ENCODE results near the gene MRTFB.

The MRTFB gene

DNA sequence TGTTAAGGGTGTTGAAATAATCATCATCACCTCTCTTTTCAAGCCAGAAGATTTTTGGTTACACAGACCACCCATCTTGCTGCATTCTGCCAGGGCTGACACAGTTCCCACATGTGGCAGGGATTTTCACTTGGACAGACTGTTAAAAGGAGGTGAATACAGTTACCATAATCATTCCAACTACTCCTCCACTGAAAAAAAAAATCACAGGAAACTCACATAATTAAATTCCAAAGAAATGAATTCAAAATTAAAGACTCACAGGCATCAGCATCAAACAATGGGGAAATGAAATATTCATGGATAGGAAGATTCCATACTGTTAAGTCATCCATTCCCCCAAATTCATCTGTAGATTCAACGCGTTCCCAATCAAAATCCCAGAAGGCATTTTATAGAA, 209.4 kb downstream of the MRTFB start:
- H3K4ac ChIP-seq (ENCODE audit: low read depth, low read length), result no peak overlapping the region
- H3K18ac ChIP-seq (ENCODE audit: low read length), result no peak overlapping the region
- no peak overlapping the region for H2BK15ac ChIP-seq (replicated peaks; ENCODE audit: low read depth)
- H2BK120ac ChIP-seq (ENCODE audit: low read depth, low read length), result no peak overlapping the region
- no peak overlapping the region for H3K23ac ChIP-seq (ENCODE audit: low read length)
- DNase-seq, result no peak
- no CpG with 5 or more reads among the region's 2 CpGs for WGBS (ENCODE audit: extremely low coverage, insufficient coverage, low lambda C conversion rate)
- no peak overlapping the region for H3K9ac ChIP-seq (ENCODE audit: low read length)
- H3K27ac ChIP-seq (ENCODE audit: low read depth, low read length), result no peak overlapping the region
- no peaks in the 10 kb centered on the region for H3K27me3 ChIP-seq (ENCODE audit: insufficient read depth, low read length, poor library complexity)
- no peaks in the 10 kb centered on the region for H3K79me1 ChIP-seq (ENCODE audit: low read length)
- H3K36me3 ChIP-seq (ENCODE audit: control insufficient read depth, insufficient read depth, low read length), result no peaks in the 10 kb centered on the region
- no peak overlapping the region for H3K4me2 ChIP-seq (ENCODE audit: low read length)
- H2AK5ac ChIP-seq (ENCODE audit: low read length), result no peak overlapping the region
- no peak overlapping the region for H4K5ac ChIP-seq (ENCODE audit: low read length)
- no peak overlapping the region for H3K4me3 ChIP-seq (ENCODE audit: low read length)
- H3K79me2 ChIP-seq (ENCODE audit: control insufficient read depth, insufficient read depth, low read length), result no peaks in the 10 kb centered on the region
- no peak overlapping the region for H2BK5ac ChIP-seq (ENCODE audit: low read length)
- H3K4me1 ChIP-seq (ENCODE audit: control insufficient read depth, low read depth, low read length), result no peaks in the 10 kb centered on the region
- no peak overlapping the region for H4K8ac ChIP-seq (ENCODE audit: low read depth, low read length)
- H3K56ac ChIP-seq (ENCODE audit: low read length), result no peak overlapping the region

GRCh38 chr16:14283786-14284185, 212.7 kb downstream of the MRTFB start:
- no peak overlapping the region for H3K4me2 ChIP-seq (ENCODE audit: low read length)
- WGBS (ENCODE audit: extremely low coverage, insufficient coverage, low lambda C conversion rate), result no CpG with 5 or more reads among the region's 7 CpGs
- H3K56ac ChIP-seq (ENCODE audit: low read length), result no peak overlapping the region

GRCh38 chr16:14284371-14284770, 213.3 kb downstream of the MRTFB start:
- Histone ChIP-seq H2AK5ac (ENCODE audit: low read length) (no peak overlapping the region), H3K4me1 (ENCODE audit: control insufficient read depth, low read depth, low read length) (no peaks in the 10 kb centered on the region), H3K9ac (ENCODE audit: low read length) (no peak overlapping the region), H3K4me3 (ENCODE audit: low read length) (no peak overlapping the region), H3K27me3 (ENCODE audit: insufficient read depth, low read length, poor library complexity) (no peaks in the 10 kb centered on the region), H3K79me2 (ENCODE audit: control insufficient read depth, insufficient read depth, low read length) (no peaks in the 10 kb centered on the region), H4K5ac (ENCODE audit: low read length) (no peak overlapping the region), H2BK120ac (ENCODE audit: low read depth, low read length) (no peak overlapping the region), H3K79me1 (ENCODE audit: low read length) (no peaks in the 10 kb centered on the region), H3K36me3 (ENCODE audit: control insufficient read depth, insufficient read depth, low read length) (no peaks in the 10 kb centered on the region), H3K4me2 (ENCODE audit: low read length) (no peak overlapping the region), H3K56ac (ENCODE audit: low read length) (no peak overlapping the region), H3K18ac (ENCODE audit: low read length) (no peak overlapping the region), H2BK15ac (replicated peaks; ENCODE audit: low read depth) (no peak overlapping the region), H3K4ac (ENCODE audit: low read depth, low read length) (no peak overlapping the region), H4K8ac (ENCODE audit: low read depth, low read length) (no peak overlapping the region), H3K27ac (ENCODE audit: low read depth, low read length) (no peak overlapping the region), H3K23ac (ENCODE audit: low read length) (no peak overlapping the region), H2BK5ac (ENCODE audit: low read length) (no peak overlapping the region)
- WGBS (ENCODE audit: extremely low coverage, insufficient coverage, low lambda C conversion rate), result no CpG with 5 or more reads among the region's 5 CpGs
- no peak for DNase-seq

More at GRCh38 chr16:14283786-14284185, 212.7 kb downstream of the MRTFB start:
- Histone ChIP-seq H3K9ac (ENCODE audit: low read length) (no peak overlapping the region), H4K5ac (ENCODE audit: low read length) (no peak overlapping the region), H2AK5ac (ENCODE audit: low read length) (no peak overlapping the region), H3K79me1 (ENCODE audit: low read length) (no peaks in the 10 kb centered on the region), H3K4ac (ENCODE audit: low read depth, low read length) (no peak overlapping the region), H3K36me3 (ENCODE audit: control insufficient read depth, insufficient read depth, low read length) (no peaks in the 10 kb centered on the region), H2BK15ac (replicated peaks; ENCODE audit: low read depth) (no peak overlapping the region), H2BK120ac (ENCODE audit: low read depth, low read length) (no peak overlapping the region), H2BK5ac (ENCODE audit: low read length) (no peak overlapping the region), H3K4me3 (ENCODE audit: low read length) (no peak overlapping the region), H3K27me3 (ENCODE audit: insufficient read depth, low read length, poor library complexity) (no peaks in the 10 kb centered on the region), H4K8ac (ENCODE audit: low read depth, low read length) (no peak overlapping the region), H3K4me1 (ENCODE audit: control insufficient read depth, low read depth, low read length) (no peaks in the 10 kb centered on the region), H3K27ac (ENCODE audit: low read depth, low read length) (no peak overlapping the region), H3K79me2 (ENCODE audit: control insufficient read depth, insufficient read depth, low read length) (no peaks in the 10 kb centered on the region), H3K18ac (ENCODE audit: low read length) (no peak overlapping the region), H3K23ac (ENCODE audit: low read length) (no peak overlapping the region)
- DNase-seq, result no peak

DNA sequence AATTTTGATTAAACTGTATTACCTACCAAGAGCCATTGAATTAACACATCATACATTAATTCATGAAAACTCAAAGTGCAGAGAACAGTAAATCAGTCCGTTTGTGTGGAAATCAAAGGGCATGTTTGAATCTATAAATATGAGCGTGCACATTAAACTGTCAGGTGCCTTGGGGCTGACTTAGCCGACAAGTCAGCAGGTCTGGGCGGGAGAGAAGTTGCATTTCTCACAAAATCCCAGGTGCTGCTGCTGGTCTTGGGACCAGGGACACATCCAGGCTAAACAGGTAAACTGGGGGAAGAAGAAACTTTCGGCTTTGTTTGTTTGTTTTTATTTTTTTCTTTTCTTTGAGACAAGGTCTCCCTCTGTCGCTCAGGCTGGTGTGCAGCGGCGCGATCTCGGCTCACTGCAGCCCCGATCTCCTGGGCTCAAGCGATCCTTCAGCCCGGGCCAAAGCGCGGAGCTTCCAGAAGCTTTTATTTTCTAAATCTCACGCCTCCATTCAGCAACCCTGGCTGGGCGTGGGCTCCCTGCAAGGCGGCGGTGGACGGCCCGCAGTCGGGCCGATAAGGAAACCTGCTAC, 213.9 kb downstream of the MRTFB start:
- Histone ChIP-seq H3K4me3 (ENCODE audit: low read length) (peak overlapping the region; percentile 42), H2BK5ac (ENCODE audit: low read length) (no peak overlapping the region), H3K4ac (ENCODE audit: low read depth, low read length) (no peak overlapping the region), H3K36me3 (ENCODE audit: control insufficient read depth, insufficient read depth, low read length) (no peaks in the 10 kb centered on the region), H3K56ac (ENCODE audit: low read length) (peak overlapping the region; percentile 73), H3K4me2 (ENCODE audit: low read length) (peak overlapping the region; percentile 94), H3K9ac (ENCODE audit: low read length) (peak overlapping the region; percentile 50), H3K4me1 (ENCODE audit: control insufficient read depth, low read depth, low read length) (no peaks in the 10 kb centered on the region), H4K8ac (ENCODE audit: low read depth, low read length) (no peak overlapping the region), H3K79me1 (ENCODE audit: low read length) (no peaks in the 10 kb centered on the region), H2BK120ac (ENCODE audit: low read depth, low read length) (no peak overlapping the region), H2BK15ac (replicated peaks; ENCODE audit: low read depth) (no peak overlapping the region), H3K27me3 (ENCODE audit: insufficient read depth, low read length, poor library complexity) (no peaks in the 10 kb centered on the region), H2AK5ac (ENCODE audit: low read length) (no peak overlapping the region), H3K18ac (ENCODE audit: low read length) (peak overlapping the region; percentile 76), H4K5ac (ENCODE audit: low read length) (no peak overlapping the region), H3K23ac (ENCODE audit: low read length) (no peak overlapping the region), H3K79me2 (ENCODE audit: control insufficient read depth, insufficient read depth, low read length) (no peaks in the 10 kb centered on the region), H3K27ac (ENCODE audit: low read depth, low read length) (no peak overlapping the region)
- no CpG with 5 or more reads among the region's 23 CpGs for WGBS (ENCODE audit: extremely low coverage, insufficient coverage, low lambda C conversion rate)
- peak; percentile 82 for DNase-seq

GRCh38 chr16:14285513-14286367, 214.6 kb downstream of the MRTFB start:
- no peak overlapping the region for H4K5ac ChIP-seq (ENCODE audit: low read length)
- no peak overlapping the region for H3K23ac ChIP-seq (ENCODE audit: low read length)
- no peak overlapping the region for H3K27ac ChIP-seq (ENCODE audit: low read depth, low read length)
- peak; percentile 98 for DNase-seq
- peak overlapping the region; percentile 50 for H3K9ac ChIP-seq (ENCODE audit: low read length)
- no peak overlapping the region for H2BK5ac ChIP-seq (ENCODE audit: low read length)
- H2BK120ac ChIP-seq (ENCODE audit: low read depth, low read length), result no peak overlapping the region
- peak overlapping the region; percentile 76 for H3K18ac ChIP-seq (ENCODE audit: low read length)
- H3K4me1 ChIP-seq (ENCODE audit: control insufficient read depth, low read depth, low read length), result no peaks in the 10 kb centered on the region
- no peaks in the 10 kb centered on the region for H3K79me1 ChIP-seq (ENCODE audit: low read length)
- H2BK15ac ChIP-seq (replicated peaks; ENCODE audit: low read depth), result no peak overlapping the region
- H3K27me3 ChIP-seq (ENCODE audit: insufficient read depth, low read length, poor library complexity), result no peaks in the 10 kb centered on the region
- peak overlapping the region; percentile 42 for H3K4me3 ChIP-seq (ENCODE audit: low read length)
- WGBS (ENCODE audit: extremely low coverage, insufficient coverage, low lambda C conversion rate), result no CpG with 5 or more reads among the region's 72 CpGs
- no peaks in the 10 kb centered on the region for H3K79me2 ChIP-seq (ENCODE audit: control insufficient read depth, insufficient read depth, low read length)
- H3K4me2 ChIP-seq (ENCODE audit: low read length), result peak overlapping the region; percentile 94
- no peaks in the 10 kb centered on the region for H3K36me3 ChIP-seq (ENCODE audit: control insufficient read depth, insufficient read depth, low read length)
- H3K56ac ChIP-seq (ENCODE audit: low read length), result peak overlapping the region; percentile 80
- no peak overlapping the region for H4K8ac ChIP-seq (ENCODE audit: low read depth, low read length)
- H2AK5ac ChIP-seq (ENCODE audit: low read length), result no peak overlapping the region
- H3K4ac ChIP-seq (ENCODE audit: low read depth, low read length), result no peak overlapping the region
